Measurements from ENCODE around the gene FLAD1.

FLAD1 gene

DNA sequence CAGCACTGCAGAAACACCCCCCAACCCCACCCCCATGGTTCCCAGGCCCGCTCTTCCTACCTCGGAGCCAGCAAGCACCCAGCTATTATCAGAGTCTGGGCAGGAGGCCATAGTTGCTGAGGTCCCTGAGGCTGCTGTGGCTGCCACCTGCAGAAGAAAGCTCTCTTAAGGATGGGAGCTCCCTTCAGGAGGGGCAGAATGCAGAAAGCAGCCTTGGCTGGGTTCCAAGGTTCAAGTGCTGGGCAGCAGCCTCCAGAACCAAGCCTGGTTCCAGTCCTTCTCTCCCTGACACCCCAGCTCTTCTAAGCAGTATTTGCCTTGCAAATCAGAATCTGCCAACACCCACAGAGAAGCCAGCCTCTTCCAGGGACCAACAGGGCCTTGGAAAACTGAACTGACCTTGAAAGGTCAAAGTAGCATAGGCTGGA is 29.5 kb upstream of the FLAD1 start:
- no peak for TF ChIP-seq CTCF (conservative IDR thresholded peaks at IDR 0.05; ENCODE audit: control insufficient read depth, insufficient read depth, low read depth, low read length)
- DNase-seq (ENCODE audit: low read depth): no peak
- H3K4me3 ChIP-seq (ENCODE audit: control insufficient read depth, low read depth, low read length): no peak overlapping the region

DNA sequence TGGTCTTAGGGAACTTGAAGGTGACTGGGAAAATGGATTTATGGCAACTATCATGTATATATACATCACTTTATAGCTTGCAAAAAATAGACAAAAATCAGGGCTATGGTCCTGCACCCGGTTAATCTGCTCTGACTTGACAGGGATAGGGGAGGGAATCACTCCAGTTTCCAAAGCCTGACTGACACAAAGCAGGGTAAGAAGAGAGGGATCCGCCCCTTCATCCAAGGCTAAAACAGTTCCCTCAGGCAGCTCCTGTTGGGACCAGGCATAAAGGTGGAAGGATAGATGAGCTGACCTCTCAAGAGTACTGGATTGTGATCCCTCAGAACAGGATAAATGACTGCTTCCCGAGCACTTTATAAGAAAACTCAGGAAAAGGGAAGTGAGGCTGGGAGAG is 28.6 kb upstream of the FLAD1 start:
- DNase-seq (ENCODE audit: low read depth): no peak
- no peak overlapping the region for H3K4me3 ChIP-seq (ENCODE audit: control insufficient read depth, low read depth, low read length)
- no peak for TF ChIP-seq CTCF (conservative IDR thresholded peaks at IDR 0.05; ENCODE audit: control insufficient read depth, insufficient read depth, low read depth, low read length)

GRCh38 chr1:154955039-154955717 is 28.0 kb upstream of the FLAD1 start:
- TF ChIP-seq CTCF (conservative IDR thresholded peaks at IDR 0.05; ENCODE audit: control insufficient read depth, insufficient read depth, low read depth, low read length): no peak
- peak; percentile 53 for DNase-seq (ENCODE audit: low read depth)
- peak overlapping the region; percentile 55 for H3K4me3 ChIP-seq (ENCODE audit: control insufficient read depth, low read depth, low read length)

DNA sequence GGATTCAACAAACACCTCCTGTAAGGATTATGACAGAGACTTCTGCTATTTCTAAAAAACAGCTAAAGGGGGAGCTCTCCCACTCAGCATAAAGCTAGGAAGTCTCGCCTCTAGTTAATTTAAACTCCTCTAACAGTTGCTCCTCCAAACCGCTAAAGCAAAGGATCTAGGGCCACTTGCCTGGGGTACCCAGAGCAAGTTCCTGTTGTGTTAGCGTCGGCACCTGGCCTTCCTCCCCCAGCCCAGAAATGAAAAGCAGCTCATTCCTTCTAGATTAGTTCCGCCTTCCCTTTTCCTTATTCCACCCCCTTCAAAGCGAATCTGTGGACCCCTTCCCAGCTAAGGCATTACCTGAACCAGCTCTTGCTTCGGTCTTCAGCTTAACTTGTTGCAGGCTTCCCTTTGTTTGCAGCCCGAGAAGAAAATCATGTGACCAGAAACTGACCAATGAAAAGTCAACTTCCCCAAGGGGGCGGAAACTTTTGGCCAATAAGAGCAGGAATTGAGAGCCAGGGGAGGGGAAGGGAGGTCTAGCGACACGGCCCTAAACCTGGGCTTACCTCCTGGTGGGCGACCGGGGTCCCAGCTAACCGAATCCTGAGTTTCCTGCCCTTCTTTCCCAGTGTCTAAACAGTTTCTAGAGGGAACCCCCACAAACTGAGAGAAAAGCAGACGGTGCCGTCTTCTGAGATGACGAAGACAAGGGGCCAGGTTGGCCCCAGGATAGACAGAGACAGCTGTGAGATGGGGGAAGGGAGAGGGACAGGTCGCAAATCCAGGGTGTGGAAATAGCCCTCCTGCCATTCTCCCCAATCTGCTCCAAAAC is 27.2 kb upstream of the FLAD1 start, which contains the start of gene PBXIP1:
PBXIP1 (minus strand) TSS at position 382 of the 826 bp plus-strand sequence. CDS start 2,378 bp downstream, outside the sequence.
- peak within 1 kb of the TSS; percentile 55 for H3K4me3 ChIP-seq (ENCODE audit: control insufficient read depth, low read depth, low read length)
- peak; percentile 39 for TF ChIP-seq CTCF (conservative IDR thresholded peaks at IDR 0.05; ENCODE audit: control insufficient read depth, insufficient read depth, low read depth, low read length)
- DNase-seq (ENCODE audit: low read depth): peak; percentile 85

DNA sequence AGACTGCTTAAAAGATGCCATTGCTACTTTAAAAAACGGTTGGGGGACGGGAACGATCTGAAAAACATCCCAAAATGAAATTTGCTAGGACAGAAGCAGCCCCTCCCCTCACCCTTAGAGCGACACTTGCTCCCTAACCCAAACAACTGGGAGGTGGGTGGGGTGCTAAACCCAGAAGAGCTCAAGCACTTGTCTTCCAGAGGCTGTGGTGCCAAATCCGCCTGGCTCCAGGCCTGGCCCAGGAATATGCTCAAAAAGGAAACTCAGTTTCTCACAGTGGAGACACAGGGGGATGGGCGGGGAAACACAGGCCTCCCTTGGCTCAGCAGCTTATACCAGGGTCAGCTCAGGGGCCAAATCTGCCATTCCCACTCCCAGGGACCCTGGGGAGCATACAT is 26.6 kb upstream of the FLAD1 start:
- TF ChIP-seq CTCF (conservative IDR thresholded peaks at IDR 0.05; ENCODE audit: control insufficient read depth, insufficient read depth, low read depth, low read length): no peak
- no peak for DNase-seq (ENCODE audit: low read depth)
- H3K4me3 ChIP-seq (ENCODE audit: control insufficient read depth, low read depth, low read length): peak overlapping the region; percentile 55

DNA sequence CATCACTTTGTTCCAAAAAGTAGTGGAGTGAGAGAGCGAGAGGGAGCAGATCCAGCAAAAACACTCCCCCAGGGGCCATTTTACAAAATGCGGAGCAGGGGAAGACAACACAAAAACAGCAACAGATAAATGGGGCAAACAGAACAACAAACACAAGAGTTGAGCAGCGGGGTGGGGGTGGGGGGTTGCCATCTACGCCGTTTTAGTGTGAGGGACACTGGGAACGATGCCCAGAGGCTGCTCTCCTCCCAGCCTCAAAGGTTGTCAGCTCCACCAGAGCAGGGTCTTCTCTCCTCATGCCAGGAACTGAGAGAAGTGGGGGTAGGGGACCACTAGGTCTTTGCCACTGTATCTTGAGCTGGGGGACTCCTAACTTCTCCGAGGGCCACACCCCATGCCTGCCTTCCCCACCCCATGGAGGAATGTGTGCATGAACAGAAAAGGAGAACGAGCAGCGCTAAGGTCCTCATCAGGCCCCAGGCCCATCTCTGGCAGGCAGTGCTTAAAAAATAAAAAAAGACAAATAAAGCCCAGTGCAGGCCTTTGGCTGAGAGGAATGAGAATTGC is 26.0 kb upstream of the FLAD1 start:
- DNase-seq (ENCODE audit: low read depth): no peak
- H3K4me3 ChIP-seq (ENCODE audit: control insufficient read depth, low read depth, low read length): no peak overlapping the region
- TF ChIP-seq CTCF (conservative IDR thresholded peaks at IDR 0.05; ENCODE audit: control insufficient read depth, insufficient read depth, low read depth, low read length): no peak
